ENCODE data around the gene CEP70. TPM values are rescaled to one million over a fixed set of nuclear protein-coding genes. Genes with fewer than 3 reads are reported as not detected.

The CEP70 gene
- total and polyA plus RNA-seq, 2 of the 13 experiments (the other 11 are each of a cell fraction or from before 2014, with no cell fraction given), result 4.0 to 22.3 TPM

DNA sequence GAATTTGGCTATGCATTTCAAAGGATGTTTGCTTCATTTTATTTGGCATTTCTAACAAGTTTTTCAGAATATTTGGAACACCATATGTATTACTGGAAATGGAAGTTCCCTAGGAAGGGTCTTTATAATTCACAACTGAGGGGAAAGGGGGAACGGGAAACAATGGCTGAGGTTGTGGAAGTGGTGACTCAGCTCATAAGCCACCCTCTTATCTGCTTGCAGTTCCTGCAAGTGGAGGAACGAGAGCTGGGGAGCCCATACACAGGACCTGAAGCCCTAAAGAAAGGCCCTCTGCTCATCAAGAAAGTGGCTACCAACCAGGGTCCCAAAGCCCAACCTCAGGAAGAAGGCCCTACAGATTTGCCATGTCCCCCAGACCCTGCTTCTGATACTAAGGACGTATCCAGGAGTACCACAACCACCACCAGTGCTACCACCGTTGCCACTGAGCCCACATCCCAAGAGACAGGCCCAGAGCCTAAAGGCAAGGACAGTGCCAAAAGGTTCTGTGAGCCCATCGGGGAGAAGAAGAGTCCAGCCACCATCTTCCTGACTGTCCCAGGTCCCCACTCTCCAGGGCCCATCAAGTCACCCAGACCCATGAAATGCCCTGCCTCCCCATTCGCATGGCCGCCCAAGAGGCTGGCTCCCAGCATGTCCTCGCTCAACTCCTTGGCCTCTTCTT lies 121.8 kb downstream of the CEP70 start (continued):
- no peak for TF ChIP-seq ZNF335 (CRISPR knock-in tag; IDR thresholded peaks at IDR 0.05)
- TF ChIP-seq ISL2 (CRISPR knock-in tag; IDR thresholded peaks at IDR 0.05), result no peak
- TF ChIP-seq, protein P1, sequence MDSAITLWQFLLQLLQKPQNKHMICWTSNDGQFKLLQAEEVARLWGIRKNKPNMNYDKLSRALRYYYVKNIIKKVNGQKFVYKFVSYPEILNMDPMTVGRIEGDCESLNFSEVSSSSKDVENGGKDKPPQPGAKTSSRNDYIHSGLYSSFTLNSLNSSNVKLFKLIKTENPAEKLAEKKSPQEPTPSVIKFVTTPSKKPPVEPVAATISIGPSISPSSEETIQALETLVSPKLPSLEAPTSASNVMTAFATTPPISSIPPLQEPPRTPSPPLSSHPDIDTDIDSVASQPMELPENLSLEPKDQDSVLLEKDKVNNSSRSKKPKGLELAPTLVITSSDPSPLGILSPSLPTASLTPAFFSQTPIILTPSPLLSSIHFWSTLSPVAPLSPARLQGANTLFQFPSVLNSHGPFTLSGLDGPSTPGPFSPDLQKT (CRISPR knock-in tag; IDR thresholded peaks at IDR 0.05; ENCODE audit: borderline replicate concordance), result no peak
- TF ChIP-seq ZNF552 (CRISPR knock-in tag; IDR thresholded peaks at IDR 0.05; ENCODE audit: borderline replicate concordance), result no peak
- TF ChIP-seq, protein P2, sequence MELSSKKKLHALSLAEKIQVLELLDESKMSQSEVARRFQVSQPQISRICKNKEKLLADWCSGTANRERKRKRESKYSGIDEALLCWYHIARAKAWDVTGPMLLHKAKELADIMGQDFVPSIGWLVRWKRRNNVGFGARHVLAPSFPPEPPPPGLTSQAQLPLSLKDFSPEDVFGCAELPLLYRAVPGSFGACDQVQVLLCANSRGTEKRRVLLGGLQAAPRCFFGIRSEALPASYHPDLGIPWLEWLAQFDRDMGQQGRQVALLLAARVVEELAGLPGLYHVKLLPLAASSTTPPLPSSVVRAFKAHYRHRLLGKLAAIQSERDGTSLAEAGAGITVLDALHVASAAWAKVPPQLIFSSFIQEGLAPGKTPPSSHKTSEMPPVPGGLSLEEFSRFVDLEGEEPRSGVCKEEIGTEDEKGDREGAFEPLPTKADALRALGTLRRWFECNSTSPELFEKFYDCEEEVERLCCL (CRISPR knock-in tag; IDR thresholded peaks at IDR 0.05; ENCODE audit: borderline replicate concordance), result no peak
- TF ChIP-seq, protein P3, sequence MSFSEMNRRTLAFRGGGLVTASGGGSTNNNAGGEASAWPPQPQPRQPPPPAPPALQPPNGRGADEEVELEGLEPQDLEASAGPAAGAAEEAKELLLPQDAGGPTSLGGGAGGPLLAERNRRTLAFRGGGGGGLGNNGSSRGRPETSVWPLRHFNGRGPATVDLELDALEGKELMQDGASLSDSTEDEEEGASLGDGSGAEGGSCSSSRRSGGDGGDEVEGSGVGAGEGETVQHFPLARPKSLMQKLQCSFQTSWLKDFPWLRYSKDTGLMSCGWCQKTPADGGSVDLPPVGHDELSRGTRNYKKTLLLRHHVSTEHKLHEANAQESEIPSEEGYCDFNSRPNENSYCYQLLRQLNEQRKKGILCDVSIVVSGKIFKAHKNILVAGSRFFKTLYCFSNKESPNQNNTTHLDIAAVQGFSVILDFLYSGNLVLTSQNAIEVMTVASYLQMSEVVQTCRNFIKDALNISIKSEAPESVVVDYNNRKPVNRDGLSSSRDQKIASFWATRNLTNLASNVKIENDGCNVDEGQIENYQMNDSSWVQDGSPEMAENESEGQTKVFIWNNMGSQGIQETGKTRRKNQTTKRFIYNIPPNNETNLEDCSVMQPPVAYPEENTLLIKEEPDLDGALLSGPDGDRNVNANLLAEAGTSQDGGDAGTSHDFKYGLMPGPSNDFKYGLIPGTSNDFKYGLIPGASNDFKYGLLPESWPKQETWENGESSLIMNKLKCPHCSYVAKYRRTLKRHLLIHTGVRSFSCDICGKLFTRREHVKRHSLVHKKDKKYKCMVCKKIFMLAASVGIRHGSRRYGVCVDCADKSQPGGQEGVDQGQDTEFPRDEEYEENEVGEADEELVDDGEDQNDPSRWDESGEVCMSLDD (CRISPR knock-in tag; IDR thresholded peaks at IDR 0.05; ENCODE audit: borderline replicate concordance), result no peak
- TF ChIP-seq ZNF558 (CRISPR knock-in tag; IDR thresholded peaks at IDR 0.05; ENCODE audit: borderline replicate concordance), result no peak
